Spleen (tissue), 7 donors: ENCODE results near the gene KCNJ9.

Experiments
- CTCF ChIP-seq, 11 experiments: fragments of 200-600 bp in 7 of 11; fragments of 450-650 bp in 4 of 11; sonication (generic) in 4 of 11; IDR thresholded peaks in 8 of 11; conservative IDR thresholded peaks in 3 of 11; 1 replicate in 7 of 11; 2 replicates in 4 of 11; pipeline versions ENCODE4 v1.4.0 to v1.8.0; 2016 to 2021; ENCODE audit warnings: antibody characterized with exemption in 11 of 11, inconsistent platforms in 4 of 11, mild to moderate bottlenecking in 1 of 11
- POLR2A ChIP-seq, 3 donors: fragments of 450-650 bp; IDR thresholded peaks; one replicate each; pipeline ENCODE4 v1.5.1; 2017; ENCODE audit warnings: antibody characterized with exemption in 3 of 3, mild to moderate bottlenecking in 1 of 3
- POLR2AphosphoS5 ChIP-seq, 3 donors: sonication (generic); formaldehyde crosslinking; IDR thresholded peaks; one replicate each; pipeline ENCODE4 v1.5.1; 2017; ENCODE audit warnings: antibody characterized with exemption in 3 of 3
- donor health status: DM: no; HTN: no; CAD: no; lungs with moderate emphysema.
- donor health status: DM: no; HTN: no; CAD: no.
- donor health status: DM: no; HTN: no; CAD: no.

DNA sequence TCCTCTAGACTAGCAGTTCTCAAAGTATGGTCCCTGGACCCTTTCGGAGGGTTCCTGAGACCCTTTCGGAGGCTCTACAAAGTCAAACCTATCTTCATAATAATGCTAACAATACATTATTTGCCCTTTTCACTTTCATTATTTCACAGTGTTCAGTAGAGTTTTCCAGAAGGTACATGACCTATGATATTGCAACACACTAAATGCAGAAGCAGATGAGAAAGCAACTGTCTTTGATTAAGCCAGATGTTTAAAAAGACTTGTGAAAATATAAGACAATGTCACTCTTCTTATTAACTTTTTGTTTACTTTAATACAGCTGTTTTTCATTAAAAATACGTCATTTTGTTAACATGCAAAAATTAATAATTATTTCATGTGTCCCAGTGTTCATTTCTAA lies 17.2 kb upstream of the KCNJ9 start:
- TF ChIP-seq CTCF (IDR thresholded peaks at IDR 0.05 in 8 of 11, conservative IDR thresholded peaks at IDR 0.05 in 3 of 11) (no peak), POLR2AphosphoS5 (IDR thresholded peaks at IDR 0.05) (no peak), POLR2A (IDR thresholded peaks at IDR 0.05) (no peak)
